Activated CD4-positive, alpha-beta T cell treated with anti-CD3 and anti-CD28 coated beads for 24 hours (primary cell): ENCODE results near the gene NSD2.

Experiments used
- DNase-seq, 2 donors: peaks; one replicate each; pipeline ENCODE4 v3.0.0-alpha.2; 2020; ENCODE audit warnings: low read depth in 2 of 2

Gene NSD2

DNA sequence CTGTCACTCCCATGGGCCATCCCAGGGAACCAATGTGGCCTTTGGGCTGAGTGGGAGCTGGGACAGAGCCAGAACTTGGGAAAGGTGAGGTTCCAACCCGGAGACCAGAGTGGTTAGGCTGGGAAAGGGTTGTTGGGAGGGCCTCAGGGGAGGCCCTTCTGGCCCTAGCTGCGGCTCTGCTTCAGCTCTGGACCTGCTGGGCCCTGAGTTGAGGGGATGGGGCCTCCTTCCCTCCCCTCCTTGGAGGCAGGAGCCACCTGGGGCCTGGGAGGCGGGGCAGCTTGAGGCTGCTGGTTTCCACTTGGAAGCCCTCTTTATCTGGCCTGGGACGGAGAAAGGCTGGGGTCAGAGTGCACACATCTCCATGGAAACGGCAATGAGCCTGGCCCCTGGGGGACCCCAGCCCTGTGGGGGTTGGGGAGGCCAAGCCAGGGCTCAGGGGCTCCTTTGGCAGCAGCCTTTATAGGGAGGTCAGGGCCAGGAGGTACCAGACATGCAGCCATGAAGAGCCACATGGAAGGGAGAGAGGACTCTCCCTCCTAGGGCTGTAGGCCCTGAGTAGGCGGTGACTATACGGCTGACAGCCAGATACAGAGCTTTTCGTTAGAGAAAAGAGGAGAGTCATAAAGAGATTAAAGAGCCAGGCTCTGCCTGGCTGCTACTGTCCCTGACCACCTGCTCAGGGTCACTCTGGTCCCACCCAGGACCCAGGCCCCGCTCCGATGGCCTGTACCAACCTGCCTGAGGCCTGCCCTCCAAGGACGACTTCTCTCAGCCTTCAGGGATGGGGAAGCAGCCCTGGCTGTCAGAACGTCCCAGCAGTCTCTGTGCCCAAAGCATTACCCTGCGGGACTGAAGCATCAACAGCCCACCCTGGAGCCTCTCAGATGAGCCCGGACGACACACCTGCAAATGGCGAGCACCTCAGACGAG, 6.9 kb upstream of the NSD2 start:
- no peak for DNase-seq

DNA sequence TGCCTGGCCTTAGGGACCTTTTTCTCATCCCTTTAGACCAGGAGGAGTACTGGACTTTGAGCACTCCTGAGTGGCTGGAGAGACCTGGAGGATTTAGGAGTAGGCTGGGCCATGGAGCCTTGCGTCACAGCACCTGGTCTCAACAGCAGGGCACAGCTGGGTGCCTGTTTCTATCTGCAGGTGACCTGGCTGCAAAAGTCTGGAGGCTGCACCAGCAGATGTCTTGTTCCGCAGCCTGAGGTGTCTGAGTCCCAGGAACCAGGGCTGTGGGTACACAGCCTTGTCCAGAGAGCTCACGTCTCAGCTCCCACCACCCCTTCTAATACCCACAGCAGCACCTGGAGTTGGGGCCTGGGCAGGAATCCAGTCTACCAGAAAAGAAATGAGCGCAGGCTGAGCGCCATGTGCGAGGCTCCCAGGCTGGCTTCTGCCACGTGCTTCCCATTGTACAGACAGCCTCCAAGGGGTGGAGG, 5.0 kb upstream of the NSD2 start:
- DNase-seq, result no peak

DNA sequence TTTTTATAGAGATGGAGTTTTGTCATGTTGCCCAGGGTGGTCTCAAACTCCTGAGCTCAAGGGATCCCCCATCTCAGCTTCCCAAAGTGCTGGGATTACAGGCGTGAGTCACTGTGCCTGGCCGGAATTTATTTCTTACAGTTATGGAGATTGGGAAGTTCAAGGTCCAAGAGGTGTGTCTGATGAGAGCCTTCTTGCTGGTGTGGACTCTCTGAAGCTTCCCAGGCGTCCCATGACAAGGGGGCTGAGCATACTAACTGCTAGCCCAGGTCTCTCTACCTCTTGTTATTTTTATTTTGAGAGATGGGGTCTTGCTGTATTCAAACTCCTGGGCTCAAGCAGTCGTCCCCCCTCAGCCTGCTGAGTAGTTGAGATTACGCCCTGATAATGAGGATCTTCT, 2.9 kb upstream of the NSD2 start:
- no peak for DNase-seq

DNA sequence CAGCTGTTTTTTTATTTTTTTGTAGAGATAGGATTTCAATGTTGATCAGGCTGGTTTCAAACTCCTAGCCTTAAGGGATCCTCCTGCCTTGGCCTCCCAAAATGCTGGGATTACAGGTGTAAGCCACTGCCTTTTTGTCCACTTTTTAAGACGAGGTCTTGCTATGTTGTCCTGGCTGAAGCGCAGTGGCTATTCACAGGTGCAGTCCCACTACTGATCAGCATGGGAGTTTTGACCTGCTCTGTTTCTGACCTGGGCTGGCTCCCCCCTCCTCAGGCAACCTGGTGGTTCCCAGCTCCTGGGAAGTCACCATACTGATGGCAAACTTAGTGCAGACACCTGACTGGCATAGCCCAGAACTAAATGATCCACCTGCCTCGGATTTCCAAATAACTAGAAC, 2.3 kb upstream of the NSD2 start:
- DNase-seq, result no peak

DNA sequence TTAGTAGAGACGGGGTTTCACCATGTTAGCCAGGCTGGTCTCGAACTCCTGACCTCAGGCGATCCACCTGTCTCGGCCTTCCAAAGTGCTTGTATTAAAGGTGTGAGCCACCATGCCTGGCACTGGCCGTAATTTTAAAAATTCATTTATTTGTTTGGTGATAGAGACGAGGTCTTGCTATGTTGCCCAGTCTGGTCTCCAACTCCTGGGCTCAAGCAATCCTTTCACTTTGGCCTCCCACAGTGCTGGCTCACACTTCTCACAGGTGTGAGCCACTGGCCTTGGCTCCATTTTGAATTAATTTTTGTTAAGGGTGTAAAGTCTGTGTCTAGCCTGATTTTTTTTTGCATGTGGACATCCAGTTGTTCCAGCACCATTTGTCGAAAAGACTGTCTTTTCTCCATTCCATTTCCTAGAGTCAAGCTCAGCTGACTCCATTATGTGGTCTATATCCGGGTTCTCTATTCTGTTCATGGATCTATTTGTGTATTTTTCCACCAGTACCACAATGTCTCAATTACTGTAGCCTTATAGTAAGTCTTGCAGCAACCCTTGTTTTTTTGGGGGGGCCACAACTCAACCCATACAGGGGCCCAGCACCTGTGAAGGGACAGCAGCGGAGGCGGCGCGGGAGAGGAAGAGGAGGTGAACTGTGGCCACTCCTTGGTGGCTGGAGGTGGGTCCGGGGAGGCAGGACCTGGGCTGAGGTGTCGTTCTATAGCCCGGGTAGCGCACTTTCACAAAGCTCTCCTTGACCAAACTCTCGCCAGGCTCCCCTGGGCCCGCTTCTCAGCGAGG, 1.5 kb upstream of the NSD2 start:
- no peak for DNase-seq

DNA sequence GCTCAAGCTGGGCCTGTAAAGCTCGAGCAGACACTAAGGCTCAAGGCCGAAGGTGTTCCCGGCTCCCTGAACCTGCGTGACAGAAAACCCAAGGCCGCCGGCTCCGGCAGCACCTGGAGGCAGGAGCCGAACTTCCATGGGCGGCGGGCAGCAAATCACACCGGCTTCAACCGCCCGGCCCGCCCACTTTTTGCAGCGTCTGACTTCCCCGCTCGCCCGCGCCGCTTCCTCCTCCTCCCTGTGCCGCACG, 940 bp upstream of the NSD2 start:
- peak; percentile 74 to 80 for DNase-seq

DNA sequence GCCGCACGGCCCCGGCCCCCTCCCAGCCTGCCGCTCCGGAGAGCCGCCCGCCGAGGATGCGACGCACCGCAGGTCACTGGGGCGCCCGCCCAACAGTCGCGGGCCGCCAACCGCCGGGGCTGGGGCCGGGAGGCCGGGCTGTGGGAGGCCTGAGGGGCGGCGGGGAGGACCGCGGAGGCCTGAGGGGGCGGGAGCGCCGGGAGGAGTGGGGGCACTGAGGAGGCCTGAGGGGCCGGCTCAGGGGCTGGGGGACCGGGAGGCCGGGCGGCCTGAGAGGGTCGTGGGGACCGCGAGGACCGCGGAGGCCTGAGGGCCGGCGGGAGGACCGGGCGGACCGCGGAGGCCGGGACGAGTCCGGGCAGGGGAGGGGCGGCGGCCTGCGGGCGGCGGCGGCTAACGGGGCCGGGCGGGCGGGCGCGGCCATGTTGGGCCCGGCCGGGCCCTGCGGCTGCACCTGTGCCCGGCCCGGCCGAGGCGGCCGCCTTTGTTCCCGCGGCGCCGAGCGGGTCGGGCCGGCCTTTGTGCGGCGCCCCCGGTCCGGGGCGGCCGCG, 353 bp downstream of the NSD2 start:
- no peak for DNase-seq

DNA sequence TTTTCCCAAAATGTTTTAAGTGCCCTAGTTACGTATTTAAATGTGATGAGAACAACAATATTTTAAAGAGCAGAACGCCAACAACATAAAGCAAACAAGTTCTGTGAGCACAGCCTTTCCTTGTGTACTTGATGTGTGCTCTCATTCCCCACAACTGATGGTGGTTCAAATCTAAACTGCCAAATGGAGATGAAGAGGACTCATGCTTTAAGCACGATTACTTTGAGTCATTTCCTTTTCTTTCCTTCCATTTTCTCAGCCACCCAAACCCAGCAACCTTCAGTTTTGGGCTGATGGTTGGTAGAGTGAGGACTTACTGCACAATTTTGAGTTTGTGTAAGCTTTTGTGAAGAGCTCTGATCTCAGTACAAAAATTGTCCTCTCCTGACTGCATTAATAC, 1.7 kb downstream of the NSD2 start:
- DNase-seq, result no peak

DNA sequence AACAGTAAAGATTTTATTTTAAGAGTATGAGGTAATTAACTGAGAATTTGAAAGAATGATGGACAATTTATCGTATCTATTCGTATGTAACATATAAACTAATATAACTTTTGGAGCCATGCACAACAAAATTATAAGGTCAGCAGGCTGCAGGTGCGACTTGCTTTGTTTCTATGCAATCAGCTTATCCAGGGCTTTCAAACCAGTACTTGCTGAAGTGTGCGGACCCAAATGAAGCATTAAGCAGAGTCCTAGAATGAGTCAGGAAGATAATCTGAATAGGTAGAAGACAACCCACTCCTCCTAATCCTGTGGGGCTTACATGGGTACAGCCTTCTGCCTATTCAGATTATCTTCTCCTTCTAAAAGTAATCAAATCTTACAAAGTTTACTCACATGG, 2.1 kb downstream of the NSD2 start:
- DNase-seq, result no peak

DNA sequence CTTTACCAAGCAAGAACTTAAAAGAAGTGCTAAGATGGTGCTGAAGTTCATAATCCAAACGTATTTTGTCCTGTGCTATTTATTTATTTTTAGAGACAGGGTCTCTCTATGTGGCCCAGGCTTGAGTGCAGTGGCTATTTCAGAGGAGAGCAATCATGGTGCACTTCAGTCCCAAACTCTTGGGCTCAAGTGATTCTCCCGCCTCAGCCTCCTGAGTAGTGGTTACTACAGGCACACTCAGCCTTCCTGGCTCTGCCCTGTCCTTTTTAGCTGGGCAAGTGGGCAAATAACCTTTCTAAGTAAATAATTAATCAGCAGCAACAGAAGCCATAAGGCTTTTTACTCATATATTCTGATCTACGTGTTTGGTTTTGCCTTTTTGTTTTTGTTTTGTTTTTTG, 2.6 kb downstream of the NSD2 start:
- DNase-seq, result no peak

DNA sequence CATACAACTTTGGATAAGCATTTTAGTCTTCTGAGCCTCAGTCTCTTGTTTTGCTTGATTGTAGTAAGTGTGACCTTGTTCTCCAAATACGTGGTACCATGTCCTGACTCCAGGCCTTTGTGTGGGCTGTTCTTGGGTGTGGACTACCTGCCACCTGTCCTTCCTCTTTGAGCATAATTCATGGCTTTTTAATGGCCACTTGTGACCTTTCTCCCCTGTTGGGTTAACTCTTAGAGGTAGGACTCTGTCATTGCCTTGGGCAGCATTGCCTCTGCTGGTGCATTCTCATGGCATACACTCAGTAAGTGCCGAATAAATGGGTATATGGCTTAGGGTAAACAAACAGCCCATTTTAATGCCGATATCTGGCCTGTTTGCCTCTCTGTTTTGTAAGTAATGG, 3.0 kb downstream of the NSD2 start:
- no peak for DNase-seq

DNA sequence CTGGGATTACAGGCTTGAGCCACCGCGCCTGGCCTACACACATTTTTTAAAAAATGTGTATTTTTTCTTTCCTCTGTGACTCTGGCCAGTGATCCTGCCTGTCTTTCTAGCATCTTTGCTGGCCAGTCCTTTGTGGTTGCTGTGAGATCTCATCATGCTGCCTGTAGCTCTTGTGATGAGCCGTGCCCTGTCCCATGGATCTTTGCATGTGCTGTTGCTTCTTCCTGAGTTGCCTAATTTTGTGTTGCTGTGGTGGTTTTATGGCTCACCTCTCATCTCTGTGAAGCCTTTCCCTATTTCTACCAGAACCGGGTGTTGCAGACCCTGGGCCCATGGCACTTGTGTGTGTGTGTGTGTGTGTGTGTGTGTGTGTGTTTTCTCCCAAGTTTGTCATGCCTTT, 8.3 kb downstream of the NSD2 start:
- DNase-seq, result no peak

DNA sequence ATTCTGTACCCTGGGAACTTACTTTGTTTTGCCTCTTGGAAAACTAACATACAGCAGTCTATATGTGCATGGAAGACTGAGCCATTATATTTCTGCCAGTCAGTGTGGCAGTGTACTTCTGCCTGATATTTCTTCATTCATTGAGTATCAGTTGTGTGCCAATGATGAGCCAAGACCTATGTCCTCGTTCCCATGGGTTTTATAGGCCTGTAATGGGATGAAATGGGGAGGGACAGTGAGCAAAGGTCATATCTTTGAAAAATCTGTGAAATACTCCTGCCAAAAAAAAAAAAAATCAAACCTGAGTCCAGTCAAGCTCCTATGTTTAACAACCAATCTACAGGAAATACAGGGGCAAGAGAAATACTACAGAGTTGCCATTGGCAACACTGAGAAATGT, 9.1 kb downstream of the NSD2 start:
- no peak for DNase-seq

DNA sequence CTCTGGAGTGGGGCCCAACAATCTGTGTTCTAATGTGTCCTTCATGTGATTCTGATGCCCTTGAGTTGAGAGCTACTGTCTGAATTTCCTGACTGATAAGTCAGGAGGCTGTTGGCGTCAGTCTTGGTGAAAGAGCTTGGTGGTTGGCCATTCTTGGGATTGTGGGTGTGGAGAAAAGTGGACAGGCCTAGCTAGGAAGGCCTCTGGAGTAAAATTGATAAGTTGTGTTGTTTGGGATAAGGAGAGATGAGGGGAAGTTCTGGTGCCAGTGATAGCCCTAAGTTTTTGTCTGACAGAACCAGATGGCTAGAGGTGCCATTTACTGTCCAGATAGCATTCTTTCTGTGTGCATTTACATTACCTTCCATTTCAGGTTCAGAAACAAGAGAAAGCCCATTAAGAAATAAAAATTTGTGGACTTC, 11.7 kb downstream of the NSD2 start:
- DNase-seq, result no peak

DNA sequence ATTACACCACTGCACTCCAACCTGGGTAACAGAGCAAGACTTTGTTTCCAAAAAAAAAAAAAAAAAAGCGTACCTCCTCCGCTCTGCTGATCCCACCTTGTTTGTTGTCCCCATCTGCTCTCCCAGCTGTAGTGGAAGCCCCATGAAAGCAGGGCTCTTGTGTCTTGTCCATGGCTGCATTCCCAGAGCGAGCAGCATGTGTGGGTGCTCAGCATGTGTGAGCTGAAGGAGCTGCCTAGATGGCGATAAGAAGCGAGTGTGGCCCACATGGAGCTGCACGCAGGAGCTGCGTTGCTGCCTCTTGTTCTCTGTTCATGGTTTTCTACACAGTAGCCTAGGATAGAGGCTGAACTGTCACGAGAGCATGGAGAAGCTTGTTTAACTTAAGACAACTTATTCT, 12.4 kb downstream of the NSD2 start:
- DNase-seq, result no peak

DNA sequence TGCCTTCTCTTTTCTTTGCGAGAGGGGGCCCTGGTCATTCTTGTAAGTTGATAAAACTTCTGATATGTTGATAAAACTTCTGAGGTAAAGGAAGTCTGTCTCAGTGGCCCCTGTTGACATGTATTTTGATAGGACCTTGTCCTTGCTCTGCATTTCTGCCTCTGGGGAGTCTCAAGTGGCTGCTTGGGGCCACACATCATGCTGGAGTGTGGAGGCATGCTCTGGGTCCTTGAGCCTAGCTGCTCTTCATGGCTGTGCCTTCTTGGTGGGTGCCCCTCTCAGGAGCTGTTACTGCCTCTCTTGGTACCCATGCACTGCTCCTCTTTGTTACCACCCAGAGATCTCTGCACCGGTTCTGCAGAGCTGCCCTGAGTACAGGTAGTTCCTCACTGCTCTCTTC, 14.2 kb downstream of the NSD2 start:
- DNase-seq, result no peak

DNA sequence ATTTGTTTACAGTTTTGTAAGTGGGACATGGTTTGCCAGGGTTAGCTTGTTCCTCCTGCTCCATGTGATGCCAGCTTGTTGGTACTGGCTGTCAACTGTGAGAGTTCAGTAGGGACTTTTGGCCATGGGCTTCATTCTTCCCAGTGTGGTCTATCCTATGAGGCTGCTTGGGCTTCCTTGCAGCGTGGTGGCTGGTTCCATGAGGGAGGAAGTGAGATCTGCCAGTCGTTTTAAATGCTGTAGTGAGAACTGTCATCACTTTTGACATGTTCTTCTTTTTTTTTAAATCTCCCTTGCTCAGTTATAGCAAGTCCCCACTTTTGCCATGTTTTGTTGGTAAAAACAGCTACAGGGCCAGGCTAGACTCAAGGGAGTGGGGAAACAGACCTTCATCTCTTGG, 15.9 kb downstream of the NSD2 start:
- DNase-seq, result no peak

DNA sequence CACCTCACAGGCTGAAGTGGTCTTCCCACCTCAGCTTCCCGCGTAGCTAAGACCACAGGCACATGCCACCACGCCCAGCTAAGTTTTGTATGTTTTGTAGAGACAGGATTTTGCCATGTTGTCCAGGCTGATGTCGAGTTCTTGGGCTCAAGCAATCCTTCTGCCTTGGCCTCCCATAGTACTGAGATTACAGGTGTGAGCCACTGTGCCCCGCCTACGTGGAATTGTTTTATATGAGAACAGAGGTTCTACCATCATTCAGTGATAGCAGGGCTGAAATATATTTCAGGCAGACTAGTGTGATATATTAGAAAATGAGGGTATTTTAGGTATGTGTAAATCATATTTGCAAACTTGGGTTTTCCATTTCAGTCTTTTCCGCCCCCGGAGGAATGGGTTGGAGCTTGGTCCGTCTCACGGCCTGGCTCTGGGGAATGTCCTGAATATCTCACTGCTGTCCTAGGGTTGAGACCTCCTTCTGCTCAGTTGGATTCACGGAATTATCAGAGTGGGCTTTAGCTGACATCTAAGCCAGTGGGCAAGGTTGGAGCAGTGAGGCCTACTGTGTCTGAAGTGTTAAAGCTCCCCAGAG, 19.9 kb downstream of the NSD2 start:
- no peak for DNase-seq

DNA sequence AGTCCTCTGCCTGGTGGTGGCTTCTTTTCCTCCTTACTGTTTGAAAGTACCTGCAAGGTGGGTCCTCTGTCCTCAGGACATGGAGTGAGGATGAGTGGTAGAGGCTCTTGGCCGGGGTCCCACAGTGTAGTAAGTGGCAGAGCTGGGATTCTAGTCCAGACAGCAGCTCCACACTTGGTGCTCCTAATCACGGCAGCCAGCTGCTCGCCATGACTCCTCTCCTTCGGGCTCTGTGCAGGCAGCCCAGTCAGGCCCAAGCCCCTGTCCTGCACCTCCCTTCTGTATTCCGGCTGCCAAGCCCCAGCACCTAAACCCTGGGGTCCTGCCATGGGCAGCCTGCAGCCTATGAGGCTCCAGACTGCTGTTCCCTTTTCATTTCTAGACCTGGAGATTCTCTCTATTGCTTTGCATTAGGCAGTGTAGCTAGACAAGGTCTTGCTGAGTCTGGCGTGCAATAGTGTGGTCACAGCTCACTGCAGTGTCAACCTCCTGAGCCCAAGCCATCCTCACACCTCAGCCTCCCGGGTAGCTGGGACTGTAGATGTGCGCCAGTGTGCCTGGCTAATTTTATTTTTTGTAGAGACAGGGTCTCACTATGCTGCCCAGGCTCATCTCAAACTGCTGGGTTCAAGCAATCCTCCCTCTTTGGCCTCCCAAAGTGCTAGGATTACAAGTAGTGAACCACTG, 24.9 kb downstream of the NSD2 start:
- no peak for DNase-seq

DNA sequence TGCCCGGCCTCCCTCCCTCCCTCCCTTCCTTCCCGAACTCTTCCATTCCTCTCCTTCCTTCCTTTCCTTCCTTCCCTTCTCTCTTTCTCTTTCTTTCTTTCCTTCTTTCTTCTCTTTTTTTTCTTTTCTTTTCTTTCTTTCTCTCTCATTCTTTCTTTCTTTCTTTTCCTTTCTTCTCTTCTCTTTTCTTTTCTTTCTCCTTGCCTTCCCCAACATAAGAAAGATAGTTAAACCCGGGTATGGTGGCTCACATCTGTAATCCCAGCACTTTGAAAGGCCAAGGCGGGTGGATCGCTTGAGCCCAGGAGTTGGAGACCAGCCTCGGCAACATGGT, 25.4 kb downstream of the NSD2 start:
- DNase-seq, result no peak

DNA sequence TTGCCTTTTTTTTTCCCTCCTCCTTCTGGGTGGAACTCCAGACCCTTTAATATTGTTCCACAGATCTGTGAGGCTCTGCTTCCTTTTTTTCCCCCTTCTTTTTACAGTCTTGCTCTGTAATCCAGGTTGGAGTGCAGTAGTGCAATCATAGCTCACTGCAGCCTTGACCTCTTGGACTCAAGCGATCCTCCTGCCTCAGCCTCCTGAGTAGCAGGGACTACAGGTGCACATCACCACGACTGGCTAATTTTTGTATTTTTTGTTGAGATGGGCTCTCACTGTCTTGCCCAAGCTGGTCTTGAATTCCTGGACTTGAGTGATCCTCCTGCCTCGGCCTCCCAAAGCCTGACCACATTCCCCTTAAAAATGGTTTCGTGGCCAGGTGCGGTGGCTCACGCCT, 26.8 kb downstream of the NSD2 start:
- no peak for DNase-seq

DNA sequence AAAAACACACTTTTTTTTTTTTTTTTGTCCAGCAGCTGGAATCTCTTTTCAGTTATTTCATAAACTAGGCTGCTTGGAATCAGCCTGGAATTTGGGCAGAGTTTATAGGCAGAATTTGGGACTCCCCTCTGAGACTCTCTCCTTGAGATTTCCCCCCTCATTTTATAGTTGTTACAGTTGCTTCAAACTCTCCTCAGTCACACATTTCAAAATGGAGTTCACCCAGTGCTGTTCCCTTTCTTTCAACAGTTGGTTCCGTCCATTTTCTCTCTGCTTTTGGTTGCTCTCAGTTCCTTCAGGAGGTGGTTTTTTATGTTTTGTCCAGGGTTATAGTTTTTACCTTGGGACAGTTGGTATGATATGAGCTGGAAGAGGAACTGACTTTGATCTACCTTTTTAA, 27.5 kb downstream of the NSD2 start:
- no peak for DNase-seq
